Testis (tissue), 2 donors: ENCODE measurements around the gene OXNAD1.

Experiments
- POLR2A ChIP-seq: fragments of 450-650 bp; IDR thresholded peaks from one replicate; pipeline ENCODE4 v1.6.1; 2017; ENCODE audit warnings: antibody characterized with exemption, mild to moderate bottlenecking, moderate library complexity
- TF ChIP-seq, protein P1 (sequence below), 3 experiments: fragments of 450-650 bp in 2 of 3; fragments of 200-600 bp in 1 of 3; sonication (generic) in 1 of 3; IDR thresholded peaks; one replicate each; pipeline ENCODE4 v1.5.1; 2016 to 2019; ENCODE audit warnings: antibody characterized with exemption in 3 of 3, mild to moderate bottlenecking in 2 of 3, moderate library complexity in 1 of 3

- TF ChIP-seq, protein P1, sequence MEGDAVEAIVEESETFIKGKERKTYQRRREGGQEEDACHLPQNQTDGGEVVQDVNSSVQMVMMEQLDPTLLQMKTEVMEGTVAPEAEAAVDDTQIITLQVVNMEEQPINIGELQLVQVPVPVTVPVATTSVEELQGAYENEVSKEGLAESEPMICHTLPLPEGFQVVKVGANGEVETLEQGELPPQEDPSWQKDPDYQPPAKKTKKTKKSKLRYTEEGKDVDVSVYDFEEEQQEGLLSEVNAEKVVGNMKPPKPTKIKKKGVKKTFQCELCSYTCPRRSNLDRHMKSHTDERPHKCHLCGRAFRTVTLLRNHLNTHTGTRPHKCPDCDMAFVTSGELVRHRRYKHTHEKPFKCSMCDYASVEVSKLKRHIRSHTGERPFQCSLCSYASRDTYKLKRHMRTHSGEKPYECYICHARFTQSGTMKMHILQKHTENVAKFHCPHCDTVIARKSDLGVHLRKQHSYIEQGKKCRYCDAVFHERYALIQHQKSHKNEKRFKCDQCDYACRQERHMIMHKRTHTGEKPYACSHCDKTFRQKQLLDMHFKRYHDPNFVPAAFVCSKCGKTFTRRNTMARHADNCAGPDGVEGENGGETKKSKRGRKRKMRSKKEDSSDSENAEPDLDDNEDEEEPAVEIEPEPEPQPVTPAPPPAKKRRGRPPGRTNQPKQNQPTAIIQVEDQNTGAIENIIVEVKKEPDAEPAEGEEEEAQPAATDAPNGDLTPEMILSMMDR (IDR thresholded peaks at IDR 0.05): no peak
- no peak for TF ChIP-seq POLR2A
These were observed 64.2 kb downstream of the OXNAD1 start for GRCh38 chr3:16329036-16329825.
